Activated CD4-positive, alpha-beta T cell treated with anti-CD3 and anti-CD28 coated beads, Interleukin-2, amount 10 ng/mL, durations not matched to agents 24 days and 14 days (primary cell): ENCODE measurements around the gene SIX2. TPM values are rescaled to one million over a fixed set of nuclear protein-coding genes. Genes with fewer than 3 reads are reported as not detected.
A peak's percentile ranks its signal among the peaks of the same experiment; 100 is the strongest.

Experiments
- DNase-seq: peaks from one replicate; pipeline ENCODE4 v3.0.0; 2022
- H3K27ac Mint-ChIP-seq: one replicate; pipeline ENCODE4 v1.8.0; 2022; ENCODE audit warnings: mild to moderate bottlenecking, mixed read lengths
- H3K27me3 Mint-ChIP-seq: one replicate; pipeline ENCODE4 v1.8.0; 2022; ENCODE audit warnings: mixed read lengths
- H3K36me3 Mint-ChIP-seq: one replicate; pipeline ENCODE4 v1.8.0; 2022; ENCODE audit warnings: low read depth, mild to moderate bottlenecking, mixed read lengths
- H3K4me1 Mint-ChIP-seq: one replicate; pipeline ENCODE4 v1.8.0; 2021; ENCODE audit warnings: mixed read lengths
- H3K4me3 Mint-ChIP-seq: one replicate; pipeline ENCODE4 v1.8.0; 2022; ENCODE audit warnings: mild to moderate bottlenecking, moderate library complexity, mixed read lengths
- H3K9me3 Mint-ChIP-seq: one replicate; pipeline ENCODE4 v1.8.0; 2021; ENCODE audit warnings: mixed read lengths
- intact Hi-C: fragments of 100-400 bp; cut with micrococcal nuclease; formaldehyde crosslinking; loops from one replicate; pipeline ENCODE4 v1.15.1; 2023
- total RNA-seq: library from RNA; stranded (reverse); gene quantifications from 2 replicates; pipeline ENCODE4 v1.2.3, GENCODE V29; 2022

SIX2 gene
- total RNA-seq, 1 donor from 2014 or later: not detected

- Mint-ChIP-seq H3K9me3 (no peaks in the 10 kb centered on the region), H3K27me3 (peaks cover 60% of the 10 kb centered on the region)
These were observed 51.5 kb downstream of the SIX2 start for GRCh38 chr2:44957656-44958327.

GRCh38 chr2:44956843-44957242 is 52.4 kb downstream of the SIX2 start:
- peaks cover 60% of the 10 kb centered on the region for H3K27me3 Mint-ChIP-seq
- DNase-seq: no peak
- no peaks in the 10 kb centered on the region for H3K9me3 Mint-ChIP-seq
- H3K36me3 Mint-ChIP-seq: no peaks in the 10 kb centered on the region
- no peak overlapping the region for H3K4me3 Mint-ChIP-seq
- intact Hi-C loops: loop anchor here (5.0 kb wide), 3 partner anchors 395 to 870 kb away; no protein-coding TSS in a partner anchor
- H3K27ac Mint-ChIP-seq: no peak overlapping the region
- H3K4me1 Mint-ChIP-seq: peaks cover 11% of the 10 kb centered on the region

More at GRCh38 chr2:44957656-44958327, 51.5 kb downstream of the SIX2 start:
- no peak overlapping the region for H3K4me3 Mint-ChIP-seq
- peaks cover 11% of the 10 kb centered on the region for H3K4me1 Mint-ChIP-seq
- no peak for DNase-seq
- intact Hi-C loops: loop anchor here (5.0 kb wide), 3 partner anchors 395 to 870 kb away; no protein-coding TSS in a partner anchor
- H3K27ac Mint-ChIP-seq: no peak overlapping the region
- H3K36me3 Mint-ChIP-seq: no peaks in the 10 kb centered on the region

GRCh38 chr2:44955593-44956392 is 53.5 kb downstream of the SIX2 start:
- Mint-ChIP-seq H3K36me3 (no peaks in the 10 kb centered on the region), H3K4me3 (peak overlapping the region; percentile 25)

More at GRCh38 chr2:44955593-44956392, 53.5 kb downstream of the SIX2 start:
- Mint-ChIP-seq H3K27ac (no peak overlapping the region), H3K9me3 (no peaks in the 10 kb centered on the region), H3K27me3 (peaks cover 68% of the 10 kb centered on the region), H3K4me1 (peaks cover 11% of the 10 kb centered on the region)
- DNase-seq: peak; percentile 92
- intact Hi-C loops: loop anchor here (1.0 to 5.0 kb wide), 6 partner anchors 17 to 868 kb away; no protein-coding TSS in a partner anchor

Other genes with a start within 250 kb of the SIX2 start
- not detected in 2 replicates for gene SIX3, start 67.8 kb downstream of the SIX2 start, total RNA-seq